Measurements from ENCODE around the gene DCTN5.
"Not testable (repeated sequence)": the region's sequence is repeated elsewhere in the genome, so short reads cannot be mapped to it uniquely, and the experiment has no call there.

The DCTN5 gene

DNA sequence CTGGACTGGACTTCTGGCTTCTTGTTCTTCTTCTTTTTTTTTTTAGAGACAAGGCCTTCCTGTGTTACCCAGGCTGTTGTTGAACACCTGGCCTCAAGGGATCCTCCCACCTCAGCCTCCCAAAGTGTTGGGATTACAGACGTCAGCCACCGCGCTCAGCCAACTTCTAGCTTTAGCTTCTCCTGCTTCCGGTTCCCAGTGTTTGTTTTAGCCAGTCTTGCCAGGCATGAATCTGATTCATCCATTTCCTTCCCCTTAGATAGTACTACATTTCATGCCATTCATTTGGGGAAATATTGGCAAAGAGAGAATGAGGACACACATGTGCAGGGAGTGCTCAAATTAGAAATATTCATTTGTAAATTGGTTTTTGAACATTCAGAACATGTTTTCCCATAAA lies 33.1 kb upstream of the DCTN5 start:
- H3K4me3 ChIP-seq (ENCODE audit: low read depth, low read length), result no peak overlapping the region
- TF ChIP-seq CTCF (IDR thresholded peaks at IDR 0.05; ENCODE audit: low read depth, low read length), result no peak

DNA sequence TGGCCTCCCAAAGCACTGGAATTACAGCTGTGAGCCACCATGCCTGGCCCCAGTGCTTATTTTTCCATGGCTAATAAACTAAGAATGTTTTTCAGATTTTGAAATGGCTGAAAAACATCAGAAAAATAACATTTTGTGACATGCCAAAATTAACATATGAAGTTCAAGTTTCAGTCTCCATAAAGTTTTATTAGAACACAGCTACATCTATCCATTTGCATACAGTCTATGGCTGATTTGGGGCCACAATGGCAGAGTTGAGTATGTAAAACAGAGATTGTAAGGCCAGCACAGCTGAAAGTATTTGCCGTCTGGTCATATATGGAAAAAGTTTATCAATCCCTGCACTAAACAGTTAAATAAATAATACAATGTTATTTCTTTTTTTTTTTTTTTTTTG lies 31.3 kb upstream of the DCTN5 start:
- no peak overlapping the region for H3K4me3 ChIP-seq (ENCODE audit: low read depth, low read length)
- TF ChIP-seq CTCF (IDR thresholded peaks at IDR 0.05; ENCODE audit: low read depth, low read length), result no peak

DNA sequence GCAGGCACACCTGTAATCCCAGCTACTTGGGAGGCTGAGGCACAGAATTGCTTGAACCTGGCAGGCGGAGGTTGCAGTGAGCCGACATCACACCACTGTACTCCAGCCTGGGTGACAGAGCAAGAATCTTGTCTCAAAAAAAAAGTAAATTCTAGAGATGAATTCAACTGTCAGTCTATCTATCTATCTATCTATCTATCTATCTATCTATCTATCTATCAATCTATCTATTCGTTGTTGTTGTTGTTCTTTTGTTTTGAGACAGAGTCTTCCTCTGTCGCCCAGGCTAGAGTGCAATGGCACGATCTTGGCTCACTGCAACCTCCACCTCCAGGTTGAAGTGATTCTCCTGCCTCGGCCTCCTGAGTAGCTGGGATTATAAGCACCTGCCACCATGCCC lies 30.4 kb upstream of the DCTN5 start:
- H3K4me3 ChIP-seq (ENCODE audit: low read depth, low read length), result not testable (repeated sequence)

DNA sequence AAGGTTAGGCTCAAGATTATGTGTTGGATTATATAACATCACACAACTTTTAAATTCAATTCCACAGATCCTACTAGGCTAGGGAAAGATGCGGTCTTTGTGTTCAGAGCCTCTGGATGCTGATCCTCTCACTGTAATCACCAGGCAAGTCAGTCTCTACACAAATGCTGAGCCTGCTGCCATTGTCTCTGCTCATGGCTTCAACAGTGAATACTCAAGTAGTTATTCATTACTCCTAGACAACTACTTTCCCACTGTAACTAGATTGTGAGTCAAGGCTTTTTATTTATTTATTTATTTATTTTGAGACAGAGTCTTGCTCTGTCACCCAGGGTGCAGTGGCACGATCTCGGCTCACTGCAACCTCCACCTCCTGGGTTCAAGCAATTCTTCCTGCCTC lies 29.3 kb upstream of the DCTN5 start:
- H3K4me3 ChIP-seq (ENCODE audit: low read depth, low read length), result no peak overlapping the region
- no peak for TF ChIP-seq CTCF (IDR thresholded peaks at IDR 0.05; ENCODE audit: low read depth, low read length)

DNA sequence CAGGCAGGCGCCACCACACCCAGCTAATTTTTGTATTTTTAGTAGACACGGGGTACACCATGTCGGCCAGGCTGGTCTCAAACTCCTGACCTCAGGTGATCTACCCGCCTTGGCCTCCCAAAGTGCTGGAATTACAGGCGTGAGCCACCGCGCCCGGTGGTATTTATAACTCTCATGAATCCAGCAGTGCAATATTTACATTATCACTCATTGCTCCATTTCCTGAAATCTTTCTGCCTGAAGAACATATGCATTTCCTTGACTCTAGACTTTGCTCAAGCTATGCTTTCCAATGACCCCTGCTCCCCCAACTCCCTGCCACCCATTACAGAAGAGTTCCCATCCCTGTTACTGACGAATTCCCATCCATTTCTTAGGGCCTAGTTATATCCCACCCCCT lies 25.5 kb upstream of the DCTN5 start:
- no peak overlapping the region for H3K4me3 ChIP-seq (ENCODE audit: low read depth, low read length)
- TF ChIP-seq CTCF (IDR thresholded peaks at IDR 0.05; ENCODE audit: low read depth, low read length), result no peak

DNA sequence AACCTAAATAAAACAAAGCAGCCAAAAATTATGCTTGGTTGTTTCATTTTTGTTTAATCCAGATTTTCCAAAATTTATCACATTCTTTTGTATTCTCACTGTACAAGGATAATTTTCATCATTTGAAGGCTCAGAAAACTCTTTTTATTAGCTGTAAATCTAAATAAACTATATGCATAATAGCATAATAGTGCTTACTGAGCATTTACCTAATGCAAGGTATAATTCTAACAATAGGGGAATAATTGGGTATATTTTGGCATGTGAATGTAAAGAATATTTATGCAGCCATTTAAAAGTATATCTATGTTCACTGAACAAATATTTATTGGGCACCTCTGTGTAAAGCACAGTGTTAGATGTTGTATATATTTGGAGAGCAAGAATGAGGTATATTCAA lies 17.2 kb upstream of the DCTN5 start:
- no peak for TF ChIP-seq CTCF (IDR thresholded peaks at IDR 0.05; ENCODE audit: low read depth, low read length)
- H3K4me3 ChIP-seq (ENCODE audit: low read depth, low read length), result no peak overlapping the region

GRCh38 chr16:23629516-23629915 lies 11.8 kb upstream of the DCTN5 start:
- TF ChIP-seq CTCF (IDR thresholded peaks at IDR 0.05; ENCODE audit: low read depth, low read length), result no peak
- H3K4me3 ChIP-seq (ENCODE audit: low read depth, low read length), result no peak overlapping the region

DNA sequence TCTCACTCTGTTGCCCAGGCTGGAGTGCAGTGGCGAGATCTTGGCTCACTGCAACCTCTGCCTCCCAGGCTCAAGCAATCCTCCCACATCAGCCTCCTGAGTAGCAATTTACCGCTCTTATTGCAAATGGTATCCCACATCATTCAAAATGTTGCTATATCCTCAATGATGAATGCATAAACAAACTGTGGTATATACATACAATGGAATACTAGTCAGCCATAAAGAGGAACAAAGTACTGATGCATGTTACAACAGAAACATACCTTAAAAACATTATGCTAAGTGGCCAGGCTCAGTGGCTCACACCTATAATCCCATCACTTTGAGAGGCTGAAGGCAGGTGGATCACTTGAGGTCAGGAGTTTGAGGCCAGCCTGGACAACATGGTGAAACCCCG lies 9.4 kb upstream of the DCTN5 start:
- not testable (repeated sequence) for H3K4me3 ChIP-seq (ENCODE audit: low read depth, low read length)
